Activated CD4-positive, CD25-positive, alpha-beta regulatory T cell (primary cell): Measurements from ENCODE around the gene ETNK1.
"Not testable (repeated sequence)": the region's sequence is repeated elsewhere in the genome, so short reads cannot be mapped to it uniquely, and the experiment has no call there.

Source experiments
- DNase-seq, 4 experiments: peaks; one replicate each; lab custom pipeline; 2025; lab: John Stamatoyannopoulos, UW

Gene ETNK1

DNA sequence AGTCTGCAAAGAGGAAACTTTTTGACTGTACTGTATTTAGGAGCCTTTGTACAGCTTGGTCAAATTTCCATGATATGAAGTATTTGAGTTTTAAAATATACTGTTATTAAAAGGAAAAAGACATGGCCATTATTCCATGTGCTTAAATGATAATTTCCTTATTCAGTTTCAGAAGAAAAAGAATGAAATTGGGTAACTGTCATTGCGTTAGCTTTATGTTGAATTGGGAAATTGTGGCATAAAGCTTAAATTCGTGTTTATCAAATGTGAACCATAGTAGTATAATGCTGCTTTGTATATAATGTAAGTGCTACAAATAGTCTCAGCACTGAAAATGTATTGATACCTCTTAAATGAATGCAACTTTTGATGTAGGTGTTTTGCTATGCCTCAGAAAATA lies 64.9 kb downstream of the ETNK1 start:
- DNase-seq: no peak

DNA sequence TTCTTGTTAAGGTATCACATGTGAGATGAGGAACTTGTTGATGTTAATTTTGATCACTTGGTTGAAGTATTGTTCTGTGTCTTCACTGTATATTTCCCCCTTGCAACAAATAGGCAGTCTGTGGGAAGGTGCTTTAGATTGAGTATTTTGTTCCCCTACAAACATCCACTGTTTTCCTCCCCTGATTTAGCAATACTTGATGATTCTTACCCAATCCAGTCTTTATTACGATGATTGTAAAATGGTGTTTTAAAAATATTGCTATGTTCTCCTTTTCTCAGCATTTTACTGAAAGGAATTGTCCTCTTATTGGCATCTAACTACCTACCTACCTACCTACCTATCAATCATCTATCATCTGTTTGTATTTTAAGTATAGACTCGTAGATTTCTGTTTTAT lies 66.3 kb downstream of the ETNK1 start:
- no peak for DNase-seq

DNA sequence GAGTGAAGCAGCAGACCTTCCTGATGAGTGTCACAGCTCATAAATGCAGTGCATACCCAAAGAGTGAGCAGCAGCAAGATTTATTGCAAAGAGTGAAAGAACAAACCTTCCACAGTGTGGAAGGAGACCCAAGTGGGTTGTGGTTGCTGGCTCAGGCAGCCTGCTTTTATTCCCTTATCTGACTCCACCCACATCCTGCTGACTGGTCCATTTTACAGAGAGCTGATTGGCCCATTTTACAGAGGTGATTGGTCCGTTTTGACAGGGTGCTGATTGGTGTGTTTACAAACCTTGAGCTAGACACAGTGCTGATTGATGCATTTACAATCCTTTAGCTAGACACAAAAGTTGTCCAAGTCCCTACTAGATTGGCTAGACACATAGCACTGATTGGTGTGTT lies 67.5 kb downstream of the ETNK1 start:
- not testable (repeated sequence) for DNase-seq

DNA sequence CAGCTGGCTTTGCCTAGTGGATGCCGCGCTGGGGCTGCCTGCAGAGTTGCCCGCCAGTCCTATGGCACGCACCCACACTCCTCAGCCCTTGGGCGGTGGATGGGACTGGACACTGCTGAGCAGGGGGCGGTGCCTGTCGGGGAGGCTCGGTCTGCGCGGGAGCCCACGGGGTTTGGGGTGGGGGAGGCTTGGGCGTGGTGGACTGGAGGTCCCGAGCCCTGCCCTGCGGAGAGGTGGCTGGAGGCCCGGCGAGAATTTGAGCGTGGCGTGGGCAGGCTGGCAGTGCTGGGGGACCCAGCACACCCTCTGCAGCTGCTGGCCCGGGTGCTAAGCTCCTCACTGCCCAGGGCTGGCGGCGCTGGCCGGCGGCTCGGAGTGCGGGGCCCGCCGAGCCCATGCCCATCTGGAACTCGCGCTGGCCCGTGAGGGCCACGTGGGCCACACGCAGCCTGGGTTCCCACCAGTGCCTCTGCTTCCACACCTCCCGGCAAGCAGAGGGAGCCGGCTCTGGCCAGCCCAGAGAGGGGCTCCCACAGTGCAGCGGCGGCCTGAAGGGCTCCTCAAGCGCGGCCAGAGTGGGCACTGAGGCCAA lies 68.1 kb downstream of the ETNK1 start:
- no peak for DNase-seq

DNA sequence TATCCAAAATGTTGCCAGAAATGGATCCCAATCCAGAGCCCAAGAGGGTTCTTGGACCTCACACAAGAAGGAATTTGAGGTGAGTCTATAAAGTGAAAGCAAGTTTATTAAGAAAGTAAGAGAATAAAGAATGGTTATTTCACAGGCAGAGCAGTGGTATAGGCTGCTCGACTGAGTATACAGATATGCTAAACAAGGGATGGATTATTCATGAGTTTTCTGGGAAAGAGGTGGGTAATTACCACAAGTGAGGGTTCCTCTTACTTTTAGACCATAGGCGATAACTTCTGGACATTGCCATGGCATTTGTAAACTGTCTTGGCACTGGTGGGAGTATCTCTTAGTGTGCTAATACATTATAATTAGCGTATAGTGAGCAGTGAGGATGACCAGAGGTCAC lies 73.6 kb downstream of the ETNK1 start:
- no peak for DNase-seq

DNA sequence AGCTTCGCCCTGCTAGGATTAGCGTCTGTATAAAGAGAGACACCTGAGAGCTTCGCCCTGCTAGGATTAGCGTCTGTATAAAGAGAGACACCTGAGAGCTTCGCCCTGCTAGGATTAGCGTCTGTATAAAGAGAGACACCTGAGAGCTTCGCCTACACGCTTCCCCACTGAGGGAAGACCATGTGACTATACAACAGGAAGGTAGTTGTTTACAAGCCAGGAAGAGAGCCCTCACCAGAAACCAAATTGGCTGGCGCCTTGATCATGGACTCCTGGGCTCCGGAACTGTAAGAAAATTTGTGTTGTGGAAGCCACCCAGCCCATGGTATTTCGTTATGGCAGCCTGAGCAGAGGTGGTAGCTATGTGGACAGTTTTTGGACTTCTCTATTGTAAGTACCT lies 74.7 kb downstream of the ETNK1 start:
- not testable (repeated sequence) for DNase-seq

DNA sequence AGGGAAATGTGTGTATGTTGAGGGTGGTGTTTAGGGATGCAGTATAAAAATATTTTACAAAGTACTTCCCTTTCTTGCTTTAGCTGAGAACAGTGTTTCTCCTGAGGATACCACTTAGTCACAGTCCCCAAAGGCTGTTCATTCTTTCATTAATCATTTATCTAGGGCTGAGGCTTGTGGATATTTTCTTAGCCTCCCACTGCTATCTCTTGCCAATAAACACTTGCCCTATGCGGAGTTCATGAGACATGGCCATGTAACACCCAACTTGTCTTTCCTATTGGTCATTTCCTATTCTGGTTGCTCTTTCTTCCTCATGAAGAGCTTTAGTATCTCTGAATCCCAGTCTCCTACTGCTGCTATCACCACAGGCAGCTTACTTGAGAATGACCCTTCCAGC lies 75.1 kb downstream of the ETNK1 start:
- no peak for DNase-seq

DNA sequence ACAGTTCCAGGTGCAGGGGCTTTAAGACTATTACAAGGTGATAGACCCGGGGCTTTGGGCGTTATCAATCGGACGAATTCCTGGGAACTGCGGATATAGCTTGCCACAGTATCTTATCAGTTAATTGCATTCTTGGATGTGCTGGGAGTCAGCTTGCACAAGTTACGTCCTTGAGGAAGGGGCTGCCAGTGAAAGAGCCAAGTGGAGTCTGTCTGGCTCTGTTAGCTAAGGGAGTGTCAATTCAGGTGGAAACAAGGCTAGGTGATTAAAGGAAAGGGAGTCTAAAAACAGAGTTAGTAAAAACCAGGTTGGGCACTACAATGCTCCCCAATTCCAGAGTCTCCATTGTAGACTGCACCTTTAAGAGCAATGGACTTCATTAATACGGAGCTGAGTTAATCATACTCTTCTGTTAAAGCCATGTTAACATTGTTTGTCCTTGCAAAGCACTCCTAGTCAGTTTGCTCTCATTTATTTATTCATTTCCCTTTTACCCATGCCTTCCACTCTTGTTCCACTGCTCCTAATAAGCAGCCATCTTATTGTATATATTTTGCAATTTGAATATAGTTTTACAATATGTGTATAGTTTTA lies 76.3 kb downstream of the ETNK1 start:
- DNase-seq: not testable (repeated sequence)

DNA sequence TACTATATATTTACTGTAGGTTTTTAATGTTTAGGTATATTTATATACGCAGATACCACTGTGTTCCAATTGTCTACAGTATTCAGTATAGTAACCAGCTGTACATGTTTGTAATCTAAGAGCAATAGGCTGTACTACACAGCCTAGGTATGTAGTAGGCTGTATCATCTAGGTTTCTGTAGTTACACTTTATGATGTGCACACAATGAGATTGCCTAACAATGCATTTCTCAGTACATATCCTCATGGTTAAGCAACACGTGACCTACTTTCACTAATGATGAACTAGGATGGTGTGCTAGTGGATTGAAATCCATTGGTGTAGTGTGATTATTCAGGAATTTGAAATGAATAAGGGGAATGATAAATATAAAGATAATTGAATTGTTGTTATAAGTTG lies 77.7 kb downstream of the ETNK1 start:
- no peak for DNase-seq

DNA sequence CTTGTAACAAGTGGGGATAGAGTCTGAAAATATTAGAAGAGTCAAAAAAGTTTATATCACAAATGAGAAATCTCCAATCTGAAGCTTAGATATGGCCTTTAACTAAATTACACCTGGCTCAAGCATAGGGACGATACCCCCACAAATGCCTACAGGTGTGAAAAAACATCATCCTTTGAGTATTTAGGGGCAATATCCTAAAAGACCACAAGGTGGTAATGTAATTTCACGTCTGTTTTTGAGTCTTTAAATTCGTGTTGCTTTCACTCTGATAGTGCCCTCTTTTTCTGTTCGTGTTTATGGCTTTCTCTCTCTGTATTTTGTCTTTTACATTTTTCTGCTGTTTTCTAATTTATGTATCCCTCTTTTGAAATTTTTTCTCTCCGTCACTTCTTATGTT lies 84.3 kb downstream of the ETNK1 start:
- DNase-seq: no peak

DNA sequence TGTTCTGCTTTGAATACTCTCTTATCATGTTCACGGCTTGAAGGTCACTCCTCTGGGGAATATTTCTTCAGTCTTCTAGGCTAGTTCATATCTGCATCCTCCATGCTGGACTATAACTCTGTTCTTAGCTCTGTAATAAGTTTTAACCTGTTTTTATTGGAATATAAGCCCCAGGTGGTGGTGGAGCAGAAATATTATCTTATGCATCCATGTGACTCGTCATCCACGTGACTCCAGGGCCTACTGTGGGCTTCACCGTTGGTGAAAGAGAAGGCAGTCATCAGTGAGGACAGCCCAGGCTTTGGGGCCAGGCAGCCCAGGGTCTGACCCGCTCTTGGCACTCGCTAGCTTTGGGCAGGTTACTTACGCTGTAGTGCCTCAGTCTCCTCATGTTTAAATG lies 87.1 kb downstream of the ETNK1 start:
- DNase-seq: no peak

DNA sequence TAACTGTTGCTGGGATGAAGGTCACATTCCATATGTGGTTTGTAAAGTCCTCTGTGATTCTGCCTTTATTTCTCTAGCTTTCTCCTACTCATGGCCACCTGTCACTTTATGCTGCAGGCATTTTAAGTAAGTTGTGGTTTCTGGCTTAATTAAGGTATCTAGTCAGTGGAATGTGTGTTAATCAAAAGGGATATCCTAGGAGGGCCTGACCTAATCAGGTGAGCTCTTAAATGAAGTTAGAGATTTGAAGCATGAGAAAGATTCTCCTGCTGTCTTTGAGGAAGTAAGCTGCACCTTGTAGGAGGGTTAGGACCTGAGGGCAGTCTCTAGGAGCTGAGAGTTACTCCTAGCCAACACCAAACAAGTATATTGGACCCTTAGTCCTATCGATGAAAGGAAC lies 90.3 kb downstream of the ETNK1 start:
- no peak for DNase-seq

DNA sequence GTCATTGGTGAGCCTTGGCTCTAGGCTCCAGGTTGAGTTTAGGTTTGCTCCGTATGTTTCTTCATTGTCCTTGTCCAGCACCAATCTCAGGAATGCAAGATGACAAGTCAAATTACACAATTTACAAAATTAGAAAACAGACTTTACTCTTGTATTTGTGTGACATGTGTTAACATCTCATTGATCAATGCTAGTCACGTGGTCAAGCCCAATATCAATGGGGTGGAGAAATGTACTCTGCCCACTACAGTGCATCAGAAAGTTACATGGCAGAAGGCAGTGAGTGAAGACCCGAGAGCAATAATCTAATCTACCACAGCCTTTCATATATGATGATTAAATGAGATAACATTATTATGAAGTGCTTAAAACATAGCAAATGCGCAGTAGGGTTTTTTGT lies 94.8 kb downstream of the ETNK1 start:
- DNase-seq: no peak

DNA sequence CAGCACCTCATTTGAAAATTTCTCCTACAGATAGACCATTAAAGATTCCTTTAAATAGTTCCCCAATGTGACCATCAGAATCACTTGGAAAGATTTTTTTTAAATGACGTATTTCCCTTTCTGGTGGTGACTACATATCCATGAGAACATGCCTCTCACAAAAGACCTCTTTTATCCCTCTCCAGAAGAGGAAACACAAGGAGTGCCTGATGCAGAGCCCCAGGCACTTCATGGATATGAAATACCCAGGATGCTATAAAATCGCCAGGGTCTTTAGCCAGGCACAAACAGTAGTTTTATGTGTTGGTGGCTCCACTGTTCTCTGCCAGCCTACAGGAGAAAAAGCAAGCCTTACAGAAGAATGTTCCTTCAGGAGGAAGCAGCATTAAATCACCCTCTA lies 97.1 kb downstream of the ETNK1 start:
- DNase-seq: no peak

DNA sequence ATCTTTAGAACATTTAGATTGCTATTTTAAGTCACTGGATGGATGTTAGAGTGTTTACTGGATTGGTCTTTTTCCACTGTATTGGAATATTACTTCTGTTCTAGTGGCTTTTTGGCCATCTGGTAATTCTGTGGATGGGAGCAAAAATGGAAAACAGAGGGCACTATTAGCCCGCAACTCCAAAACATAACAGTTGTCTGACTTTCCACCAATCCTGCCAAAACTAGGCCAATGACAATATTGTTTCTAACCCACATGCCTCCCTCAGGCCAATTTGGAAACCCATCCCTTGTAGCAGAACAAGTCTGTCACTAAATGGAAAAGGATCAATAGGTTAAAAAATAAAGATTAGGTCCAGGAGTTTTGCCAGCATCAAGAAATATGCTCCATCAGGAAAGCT lies 97.8 kb downstream of the ETNK1 start:
- no peak for DNase-seq

DNA sequence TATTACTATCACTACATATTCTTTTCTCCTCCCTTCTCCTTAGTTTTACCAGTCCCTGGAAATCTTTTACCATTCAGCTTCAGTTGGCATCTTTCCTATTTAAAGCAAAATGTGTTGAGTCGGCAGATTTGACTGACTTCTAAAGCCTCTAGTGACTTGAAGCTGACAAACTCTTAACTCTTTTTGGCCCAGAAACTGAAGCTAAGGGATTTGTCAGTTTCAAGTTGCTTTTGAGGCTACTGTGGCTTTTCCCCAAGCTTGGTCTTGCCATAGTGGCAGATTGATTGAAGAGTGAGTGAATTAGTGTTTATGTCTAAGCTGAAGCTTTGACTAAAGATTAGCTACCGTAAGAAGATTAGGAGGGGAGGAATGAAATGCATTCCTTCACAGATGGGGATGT lies 104.0 kb downstream of the ETNK1 start:
- no peak for DNase-seq

DNA sequence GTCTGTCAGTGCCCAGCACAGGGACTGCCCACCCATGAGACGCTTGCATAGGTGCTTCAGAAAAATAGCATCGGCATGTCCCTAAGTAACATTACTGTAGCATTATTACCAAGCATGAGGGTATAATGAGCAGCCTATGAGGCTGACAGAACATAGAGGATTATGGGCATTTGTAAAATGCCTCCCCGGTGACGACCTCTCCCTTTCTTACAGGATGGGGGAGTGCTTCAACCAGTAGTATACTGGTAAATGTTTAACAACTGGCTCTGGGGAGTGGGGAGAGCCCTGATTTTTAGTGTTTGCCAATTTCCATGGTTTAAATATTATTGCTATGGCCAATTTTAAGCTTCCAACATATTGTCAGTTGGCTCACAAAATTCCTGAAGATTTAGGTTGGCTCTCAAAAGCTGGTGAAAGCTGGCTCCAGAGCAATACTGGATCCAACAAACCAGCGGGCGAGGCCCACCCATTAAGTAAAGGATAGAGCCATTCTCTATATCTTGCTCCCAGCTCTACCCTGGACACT lies 104.5 kb downstream of the ETNK1 start:
- DNase-seq: no peak

DNA sequence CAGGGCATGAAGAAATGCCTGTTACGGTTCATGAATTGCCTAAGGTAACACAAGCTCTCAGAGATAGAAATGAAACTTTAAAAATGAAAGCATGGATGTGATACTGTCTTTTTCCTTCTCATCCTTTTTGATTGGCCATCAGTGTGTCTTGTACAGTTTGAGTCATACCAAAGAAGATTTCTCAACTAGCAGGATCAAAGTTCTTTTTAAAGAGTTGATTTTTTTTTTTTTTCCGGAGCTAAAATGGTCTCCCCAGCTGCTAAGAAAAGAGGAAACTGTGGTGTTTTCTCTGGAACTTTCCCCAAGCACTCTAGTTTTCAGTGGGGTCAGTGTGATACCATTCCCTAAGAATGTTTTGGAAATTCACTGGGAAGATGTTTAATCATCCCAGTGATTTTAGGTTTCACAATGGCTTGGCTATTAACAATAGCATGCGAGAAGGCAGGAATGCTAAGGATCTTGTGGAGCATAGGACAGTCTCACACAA lies 105.0 kb downstream of the ETNK1 start:
- no peak for DNase-seq

DNA sequence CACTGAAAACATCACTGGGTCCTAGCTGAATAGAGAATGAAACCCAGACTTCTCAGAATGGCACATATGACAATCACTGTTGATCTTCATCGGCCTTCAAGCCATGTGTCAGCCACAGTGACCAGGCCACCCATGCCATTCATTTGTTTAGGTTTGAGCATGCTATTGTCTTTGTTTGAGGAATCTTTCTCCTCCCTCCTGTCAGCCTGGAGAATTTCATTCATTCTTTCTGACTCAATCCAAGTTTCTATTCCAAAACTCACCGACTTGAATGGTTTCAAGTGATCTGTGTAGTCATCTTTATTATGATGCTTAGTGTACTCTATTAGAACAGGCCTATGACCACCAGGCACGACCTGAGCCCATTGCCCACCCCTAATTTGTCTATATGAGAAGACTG lies 106.3 kb downstream of the ETNK1 start:
- DNase-seq: no peak

DNA sequence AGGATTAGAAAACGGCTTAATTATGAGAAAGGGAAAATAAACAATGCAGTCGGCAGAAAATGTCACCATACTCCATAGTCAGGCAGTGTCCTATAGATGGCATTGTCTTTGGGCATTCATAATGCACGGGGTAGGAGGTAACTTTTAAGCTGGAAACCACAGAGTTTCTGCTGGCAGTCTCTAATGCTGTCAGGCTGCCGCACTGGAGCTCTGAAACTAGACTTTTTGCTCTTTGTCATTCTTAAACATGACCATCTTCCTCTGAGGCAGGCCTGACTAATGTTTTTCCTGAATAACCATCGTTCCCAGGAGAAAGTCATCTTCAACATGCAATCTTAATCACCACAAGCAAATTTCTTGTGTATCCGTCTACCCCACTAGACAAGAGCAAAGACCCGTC lies 108.8 kb downstream of the ETNK1 start:
- no peak for DNase-seq

DNA sequence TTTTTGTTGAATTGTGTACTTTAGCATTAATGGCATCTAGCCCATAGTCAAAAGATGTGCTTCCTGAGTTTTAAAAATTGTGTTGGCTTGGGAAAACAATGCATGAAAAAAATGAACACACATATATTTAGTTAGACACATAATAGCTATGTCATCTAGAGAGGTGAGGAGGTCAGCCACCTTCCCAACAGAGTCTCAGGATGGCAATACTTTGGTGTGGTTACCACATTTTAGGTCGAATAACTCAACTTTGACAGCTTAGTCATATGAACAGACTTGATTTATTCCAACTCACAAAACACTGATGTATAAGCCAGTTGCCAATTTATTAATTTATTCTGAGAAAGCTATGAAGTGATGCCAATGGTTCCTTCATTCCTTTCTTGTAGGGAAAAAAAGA lies 114.0 kb downstream of the ETNK1 start:
- DNase-seq: no peak
